GM23338 (cell line): Measurements from ENCODE around the gene GPR137C. TPM values are rescaled to one million over a fixed set of nuclear protein-coding genes. Genes with fewer than 3 reads are reported as not detected.

Experiments used
- ATAC-seq: fragments of 200-7000 bp; cut with Tn5 transposase; 3 replicates; pipeline ENCODE4 v1.9.1; 2020
- DNase-seq: peaks from one replicate; pipeline ENCODE4 v3.0.0-alpha.2; 2015; ENCODE audit warnings: low spot score
- H2AFZ ChIP-seq: fragments of 200-600 bp; sonication (generic); 2 replicates; pipeline ENCODE4 v1.8.0; 2016; ENCODE audit warnings: antibody characterized with exemption, mild to moderate bottlenecking, moderate library complexity
- H3F3A ChIP-seq: fragments of 200-600 bp; sonication (generic); replicated peaks from 2 replicates; pipeline ENCODE4 v1.8.0; 2017; ENCODE audit warnings: antibody characterized with exemption, mixed run types, low read depth
- H3K27ac ChIP-seq: fragments of 200-600 bp; sonication (generic); 2 replicates; pipeline ENCODE4 v1.6.1; 2016; ENCODE audit warnings: low read depth
- H3K27me3 ChIP-seq: fragments of 200-600 bp; sonication (generic); 2 replicates; pipeline ENCODE4 v1.8.0; 2016; ENCODE audit warnings: mild to moderate bottlenecking, mixed run types, moderate library complexity; ENCODE audit not compliant: insufficient read depth
- H3K36me3 ChIP-seq: fragments of 200-600 bp; sonication (generic); 2 replicates; pipeline ENCODE4 v1.8.0; 2016; ENCODE audit warnings: mild to moderate bottlenecking; ENCODE audit not compliant: insufficient read depth
- H3K4me1 ChIP-seq: fragments of 200-600 bp; sonication (generic); 2 replicates; pipeline ENCODE4 v1.8.0; 2016; ENCODE audit warnings: mild to moderate bottlenecking, moderate library complexity; ENCODE audit not compliant: insufficient read depth
- H3K4me2 ChIP-seq: fragments of 200-600 bp; sonication (generic); 2 replicates; pipeline ENCODE4 v1.7.1; 2017; ENCODE audit warnings: mixed run types
- H3K4me3 ChIP-seq: fragments of 200-600 bp; sonication (generic); 2 replicates; pipeline ENCODE4 v1.6.1; 2016; ENCODE audit warnings: mixed run types
- H3K79me2 ChIP-seq: fragments of 200-600 bp; sonication (generic); replicated peaks from 2 replicates; pipeline ENCODE4 v1.8.0; 2017; ENCODE audit warnings: mild to moderate bottlenecking; ENCODE audit not compliant: insufficient read depth
- H3K9me2 ChIP-seq: fragments of 200-600 bp; sonication (generic); 2 replicates; pipeline ENCODE4 v1.8.0; 2017; ENCODE audit not compliant: insufficient read depth
- H4K20me1 ChIP-seq: fragments of 200-600 bp; sonication (generic); replicated peaks from 2 replicates; pipeline ENCODE4 v1.8.0; 2017; ENCODE audit warnings: mild to moderate bottlenecking; ENCODE audit not compliant: insufficient read depth
- H3K27ac Mint-ChIP-seq: 2 replicates; pipeline ENCODE4 v1.8.0; 2020; ENCODE audit warnings: inconsistent platforms, mild to moderate bottlenecking, moderate library complexity, mixed read lengths
- H3K27me3 Mint-ChIP-seq: 3 replicates; pipeline ENCODE4 v1.8.0; 2022; ENCODE audit warnings: low read depth, mild to moderate bottlenecking, moderate library complexity, mixed read lengths, inconsistent platforms; ENCODE audit not compliant: insufficient read depth, poor library complexity
- H3K36me3 Mint-ChIP-seq: 3 replicates; pipeline ENCODE4 v1.8.0; 2021; ENCODE audit warnings: low read depth, mild to moderate bottlenecking, inconsistent platforms, moderate library complexity, mixed read lengths
- H3K4me1 Mint-ChIP-seq: 3 replicates; pipeline ENCODE4 v1.8.0; 2020; ENCODE audit warnings: mild to moderate bottlenecking, inconsistent platforms, mixed read lengths
- H3K4me3 Mint-ChIP-seq: 3 replicates; pipeline ENCODE4 v1.8.0; 2021; ENCODE audit warnings: moderate library complexity, mild to moderate bottlenecking, inconsistent platforms, mixed read lengths
- H3K9me3 Mint-ChIP-seq: 3 replicates; pipeline ENCODE4 v1.8.0; 2020; ENCODE audit warnings: moderate library complexity, mild to moderate bottlenecking, inconsistent platforms, mixed read lengths
- CREB1 ChIP-seq: fragments of 250-450 bp; sonication (Bioruptor Pico); IDR thresholded peaks from 2 replicates; pipeline ENCODE4 v1.5.0; 2020; ENCODE audit warnings: low read depth, mild to moderate bottlenecking, moderate library complexity
- CTCF ChIP-seq, 2 experiments: fragments of 200-600 bp in 1 of 2; sonication (generic) in 1 of 2; conservative IDR thresholded peaks; 2 replicates each; pipeline versions ENCODE4 v1.5.1 to v1.6.1; 2016 to 2017; ENCODE audit warnings: antibody characterized with exemption in 2 of 2, low read depth in 2 of 2, mild to moderate bottlenecking in 2 of 2, moderate library complexity in 1 of 2
- ETS1 ChIP-seq: IDR thresholded peaks from 2 replicates; pipeline ENCODE4 v1.6.1; 2016; ENCODE audit warnings: antibody characterized with exemption
- EZH2 ChIP-seq: fragments of 200-600 bp; sonication (generic); IDR thresholded peaks from one replicate; pipeline ENCODE4 v1.8.0; 2017; ENCODE audit warnings: antibody characterized with exemption, mild to moderate bottlenecking, low read depth; ENCODE audit not compliant: unreplicated experiment
- EZH2phosphoT487 ChIP-seq: fragments of 200-600 bp; sonication (generic); IDR thresholded peaks from one replicate; pipeline ENCODE4 v1.8.1; 2018; ENCODE audit warnings: antibody characterized with exemption; ENCODE audit not compliant: unreplicated experiment
- JUNB ChIP-seq: IDR thresholded peaks from one replicate; pipeline ENCODE4 v1.6.1; 2016; ENCODE audit warnings: antibody characterized with exemption; ENCODE audit not compliant: unreplicated experiment
- NANOG ChIP-seq: IDR thresholded peaks from 2 replicates; pipeline ENCODE4 v1.6.1; 2016; ENCODE audit warnings: antibody characterized with exemption, borderline replicate concordance
- POLR2AphosphoS5 ChIP-seq: IDR thresholded peaks from 2 replicates; pipeline ENCODE4 v1.6.1; 2016; ENCODE audit warnings: antibody characterized with exemption, low read depth
- REST ChIP-seq: IDR thresholded peaks from one replicate; pipeline ENCODE4 v1.6.1; 2018; ENCODE audit warnings: antibody characterized with exemption; ENCODE audit not compliant: unreplicated experiment
- STAT1 ChIP-seq: IDR thresholded peaks from one replicate; pipeline ENCODE4 v1.6.1; 2016; ENCODE audit warnings: antibody characterized with exemption; ENCODE audit not compliant: unreplicated experiment
- ZNF114 ChIP-seq: fragments of 250-450 bp; sonication (Bioruptor Pico); IDR thresholded peaks from 2 replicates; pipeline ENCODE4 v1.5.0; 2020; ENCODE audit warnings: mild to moderate bottlenecking, moderate library complexity
- ZNF331 ChIP-seq: fragments of 250-450 bp; sonication (Bioruptor Pico); IDR thresholded peaks from 2 replicates; pipeline ENCODE4 v1.5.0; 2020; ENCODE audit warnings: low read depth, mild to moderate bottlenecking, moderate library complexity
- ZNF462 ChIP-seq: fragments of 250-450 bp; sonication (Bioruptor Pico); IDR thresholded peaks from 2 replicates; pipeline ENCODE4 v1.5.0; 2020; ENCODE audit warnings: mild to moderate bottlenecking, moderate library complexity
- polyA plus RNA-seq: library from polyadenylated mRNA; unstranded; fragments of >200 nt; fragmentation: Nextera tagmentation; extraction: Ambion mirVana; gene quantifications from 2 replicates; pipeline ENCODE4 v1.2.1, GENCODE V29; 2016
- total RNA-seq: library from RNA; depleted of rRNA; stranded (reverse); fragments of >200 nt; shearing (Covaris generic); gene quantifications from 2 replicates; pipeline ENCODE4 v1.2.3, GENCODE V29; 2014

Gene GPR137C
- total and polyA plus RNA-seq, 2 experiments from 2014 or later = 2.2 to 5.2 TPM

- no peaks in the 10 kb centered on the region for H3K27me3 Mint-ChIP-seq
These were observed 30.6 kb upstream of the GPR137C start for GRCh38 chr14:52522033-52522432.

More at GRCh38 chr14:52522033-52522432, 30.6 kb upstream of the GPR137C start:
- TF ChIP-seq EZH2phosphoT487 (no peak), ZNF331 (CRISPR knock-in tag) (no peak), STAT1 (no peak), EZH2 (no peak), CTCF (conservative IDR thresholded peaks at IDR 0.05; ENCODE audit: low read depth in 2 of 2) (no peak), JUNB (no peak), ETS1 (no peak), CREB1 (CRISPR knock-in tag) (no peak), ZNF462 (CRISPR knock-in tag) (no peak), REST (no peak), ZNF114 (CRISPR knock-in tag) (no peak), NANOG (no peak), POLR2AphosphoS5 (no peak)
- Histone ChIP-seq H3K4me2 (no peak overlapping the region), H3K36me3 (no peaks in the 10 kb centered on the region), H3K27me3 (no peaks in the 10 kb centered on the region), H4K20me1 (no peaks in the 10 kb centered on the region; the same call in 1 of the 2 replicates), H2AFZ (no peak overlapping the region), H3K4me1 (no peaks in the 10 kb centered on the region), H3K79me2 (no peaks in the 10 kb centered on the region), H3K9me2 (no peaks in the 10 kb centered on the region), H3K27ac (no peak overlapping the region), H3K4me3 (no peak overlapping the region), H3F3A (no peaks in the 10 kb centered on the region)
- Mint-ChIP-seq H3K4me1 (no peaks in the 10 kb centered on the region), H3K27ac (no peak overlapping the region), H3K9me3 (no peaks in the 10 kb centered on the region), H3K4me3 (no peak overlapping the region), H3K36me3 (no peaks in the 10 kb centered on the region)
- DNase-seq = no peak
- ATAC-seq = no peak
